GM23338 (cell line): ENCODE measurements around the gene IPO13. TPM values are rescaled to one million over a fixed set of nuclear protein-coding genes. Genes with fewer than 3 reads are reported as not detected.

Experiments used
- ATAC-seq: fragments of 200-7000 bp; cut with Tn5 transposase; 3 replicates; pipeline ENCODE4 v1.9.1; 2020
- DNase-seq: peaks from one replicate; pipeline ENCODE4 v3.0.0-alpha.2; 2015; ENCODE audit warnings: low spot score
- H2AFZ ChIP-seq: fragments of 200-600 bp; sonication (generic); 2 replicates; pipeline ENCODE4 v1.8.0; 2016; ENCODE audit warnings: antibody characterized with exemption, mild to moderate bottlenecking, moderate library complexity
- H3F3A ChIP-seq: fragments of 200-600 bp; sonication (generic); replicated peaks from 2 replicates; pipeline ENCODE4 v1.8.0; 2017; ENCODE audit warnings: antibody characterized with exemption, mixed run types, low read depth
- H3K27ac ChIP-seq: fragments of 200-600 bp; sonication (generic); 2 replicates; pipeline ENCODE4 v1.6.1; 2016; ENCODE audit warnings: low read depth
- H3K27me3 ChIP-seq: fragments of 200-600 bp; sonication (generic); 2 replicates; pipeline ENCODE4 v1.8.0; 2016; ENCODE audit warnings: mild to moderate bottlenecking, mixed run types, moderate library complexity; ENCODE audit not compliant: insufficient read depth
- H3K36me3 ChIP-seq: fragments of 200-600 bp; sonication (generic); 2 replicates; pipeline ENCODE4 v1.8.0; 2016; ENCODE audit warnings: mild to moderate bottlenecking; ENCODE audit not compliant: insufficient read depth
- H3K4me1 ChIP-seq: fragments of 200-600 bp; sonication (generic); 2 replicates; pipeline ENCODE4 v1.8.0; 2016; ENCODE audit warnings: mild to moderate bottlenecking, moderate library complexity; ENCODE audit not compliant: insufficient read depth
- H3K4me2 ChIP-seq: fragments of 200-600 bp; sonication (generic); 2 replicates; pipeline ENCODE4 v1.7.1; 2017; ENCODE audit warnings: mixed run types
- H3K4me3 ChIP-seq: fragments of 200-600 bp; sonication (generic); 2 replicates; pipeline ENCODE4 v1.6.1; 2016; ENCODE audit warnings: mixed run types
- H3K79me2 ChIP-seq: fragments of 200-600 bp; sonication (generic); replicated peaks from 2 replicates; pipeline ENCODE4 v1.8.0; 2017; ENCODE audit warnings: mild to moderate bottlenecking; ENCODE audit not compliant: insufficient read depth
- H3K9me2 ChIP-seq: fragments of 200-600 bp; sonication (generic); 2 replicates; pipeline ENCODE4 v1.8.0; 2017; ENCODE audit not compliant: insufficient read depth
- H4K20me1 ChIP-seq: fragments of 200-600 bp; sonication (generic); replicated peaks from 2 replicates; pipeline ENCODE4 v1.8.0; 2017; ENCODE audit warnings: mild to moderate bottlenecking; ENCODE audit not compliant: insufficient read depth
- H3K27ac Mint-ChIP-seq: 2 replicates; pipeline ENCODE4 v1.8.0; 2020; ENCODE audit warnings: inconsistent platforms, mild to moderate bottlenecking, moderate library complexity, mixed read lengths
- H3K27me3 Mint-ChIP-seq: 3 replicates; pipeline ENCODE4 v1.8.0; 2022; ENCODE audit warnings: low read depth, mild to moderate bottlenecking, moderate library complexity, mixed read lengths, inconsistent platforms; ENCODE audit not compliant: insufficient read depth, poor library complexity
- H3K36me3 Mint-ChIP-seq: 3 replicates; pipeline ENCODE4 v1.8.0; 2021; ENCODE audit warnings: low read depth, mild to moderate bottlenecking, inconsistent platforms, moderate library complexity, mixed read lengths
- H3K4me1 Mint-ChIP-seq: 3 replicates; pipeline ENCODE4 v1.8.0; 2020; ENCODE audit warnings: mild to moderate bottlenecking, inconsistent platforms, mixed read lengths
- H3K4me3 Mint-ChIP-seq: 3 replicates; pipeline ENCODE4 v1.8.0; 2021; ENCODE audit warnings: moderate library complexity, mild to moderate bottlenecking, inconsistent platforms, mixed read lengths
- H3K9me3 Mint-ChIP-seq: 3 replicates; pipeline ENCODE4 v1.8.0; 2020; ENCODE audit warnings: moderate library complexity, mild to moderate bottlenecking, inconsistent platforms, mixed read lengths
- CREB1 ChIP-seq: fragments of 250-450 bp; sonication (Bioruptor Pico); IDR thresholded peaks from 2 replicates; pipeline ENCODE4 v1.5.0; 2020; ENCODE audit warnings: low read depth, mild to moderate bottlenecking, moderate library complexity
- ETS1 ChIP-seq: IDR thresholded peaks from 2 replicates; pipeline ENCODE4 v1.6.1; 2016; ENCODE audit warnings: antibody characterized with exemption
- EZH2 ChIP-seq: fragments of 200-600 bp; sonication (generic); IDR thresholded peaks from one replicate; pipeline ENCODE4 v1.8.0; 2017; ENCODE audit warnings: antibody characterized with exemption, mild to moderate bottlenecking, low read depth; ENCODE audit not compliant: unreplicated experiment
- EZH2phosphoT487 ChIP-seq: fragments of 200-600 bp; sonication (generic); IDR thresholded peaks from one replicate; pipeline ENCODE4 v1.8.1; 2018; ENCODE audit warnings: antibody characterized with exemption; ENCODE audit not compliant: unreplicated experiment
- NANOG ChIP-seq: IDR thresholded peaks from 2 replicates; pipeline ENCODE4 v1.6.1; 2016; ENCODE audit warnings: antibody characterized with exemption, borderline replicate concordance
- POLR2AphosphoS5 ChIP-seq: IDR thresholded peaks from 2 replicates; pipeline ENCODE4 v1.6.1; 2016; ENCODE audit warnings: antibody characterized with exemption, low read depth
- REST ChIP-seq: IDR thresholded peaks from one replicate; pipeline ENCODE4 v1.6.1; 2018; ENCODE audit warnings: antibody characterized with exemption; ENCODE audit not compliant: unreplicated experiment
- ZNF331 ChIP-seq: fragments of 250-450 bp; sonication (Bioruptor Pico); IDR thresholded peaks from 2 replicates; pipeline ENCODE4 v1.5.0; 2020; ENCODE audit warnings: low read depth, mild to moderate bottlenecking, moderate library complexity
- polyA plus RNA-seq: library from polyadenylated mRNA; unstranded; fragments of >200 nt; fragmentation: Nextera tagmentation; extraction: Ambion mirVana; gene quantifications from 2 replicates; pipeline ENCODE4 v1.2.1, GENCODE V29; 2016
- total RNA-seq: library from RNA; depleted of rRNA; stranded (reverse); fragments of >200 nt; shearing (Covaris generic); gene quantifications from 2 replicates; pipeline ENCODE4 v1.2.3, GENCODE V29; 2014

The IPO13 gene
- total and polyA plus RNA-seq, 2 experiments from 2014 or later: 10.4 to 22.8 TPM

- Histone ChIP-seq H3K79me2 (0 out of 2 replicates have a peak, but pooled peaks cover 7% of the 10 kb centered on the region), H2AFZ (no peak overlapping the region), H3K36me3 (no peaks in the 10 kb centered on the region), H3K4me2 (peak overlapping the region; percentile 97), H3K4me1 (peaks cover 46% of the 10 kb centered on the region), H4K20me1 (peaks cover 16% of the 10 kb centered on the region), H3K9me2 (no peaks in the 10 kb centered on the region), H3F3A (peaks cover 36% of the 10 kb centered on the region), H3K27ac (peak overlapping the region; percentile 66; the same call in 1 of the 2 replicates), H3K27me3 (peaks cover 8% of the 10 kb centered on the region), H3K4me3 (peak overlapping the region; percentile 69; the same call in 1 of the 2 replicates)
- Mint-ChIP-seq H3K27ac (no peak overlapping the region), H3K27me3 (peaks cover 36% of the 10 kb centered on the region), H3K36me3 (peaks cover 4% of the 10 kb centered on the region; the same call in 1 of the 3 replicates), H3K4me1 (peaks cover 61% of the 10 kb centered on the region), H3K4me3 (peak overlapping the region; percentile 81; the same call in 2 of the 3 replicates), H3K9me3 (no peaks in the 10 kb centered on the region)
- no peak for DNase-seq
- no peak for ATAC-seq
- TF ChIP-seq REST (no peak), ETS1 (no peak), EZH2 (no peak), POLR2AphosphoS5 (no peak)
Observed at GRCh38 chr1:43934986-43935324, 11.8 kb upstream of the IPO13 start.

GRCh38 chr1:43935711-43936427, 10.9 kb upstream of the IPO13 start:
- Histone ChIP-seq H3K4me1 (peaks cover 42% of the 10 kb centered on the region), H2AFZ (peak overlapping the region; percentile 78; the same call in 1 of the 2 replicates), H3K27ac (peak overlapping the region; percentile 66), H3K79me2 (0 out of 2 replicates have a peak, but pooled peaks cover 7% of the 10 kb centered on the region), H3K4me3 (peak overlapping the region; percentile 69), H4K20me1 (peaks cover 16% of the 10 kb centered on the region), H3K27me3 (peaks cover 8% of the 10 kb centered on the region), H3F3A (peaks cover 32% of the 10 kb centered on the region), H3K9me2 (no peaks in the 10 kb centered on the region), H3K4me2 (peak overlapping the region; percentile 97), H3K36me3 (no peaks in the 10 kb centered on the region)
- H3K36me3 Mint-ChIP-seq: peaks cover 4% of the 10 kb centered on the region; the same call in 1 of the 3 replicates
- ATAC-seq (peak; percentile 5), DNase-seq (peak; percentile 70)
- peaks cover 35% of the 10 kb centered on the region for H3K27me3 Mint-ChIP-seq
- H3K4me3 Mint-ChIP-seq: peak overlapping the region; percentile 69
- no peaks in the 10 kb centered on the region for H3K9me3 Mint-ChIP-seq
- TF ChIP-seq NANOG: no peak
- no peak for TF ChIP-seq ZNF331 (CRISPR knock-in tag)
- no peak for TF ChIP-seq CREB1 (CRISPR knock-in tag)
- TF ChIP-seq EZH2phosphoT487: no peak
- peak; percentile 44 for TF ChIP-seq POLR2AphosphoS5
- no peak overlapping the region for H3K27ac Mint-ChIP-seq
- H3K4me1 Mint-ChIP-seq: peaks cover 62% of the 10 kb centered on the region
